Mesenchymal stem cell (in vitro differentiated cells and primary cell): ENCODE results near the gene TTC17.
"Not testable (repeated sequence)": the region's sequence is repeated elsewhere in the genome, so short reads cannot be mapped to it uniquely, and the experiment has no call there.

Source experiments
- DNase-seq: peaks from one replicate; pipeline ENCODE4 v3.0.0-alpha.2; 2013
- H2AFZ ChIP-seq: one replicate; pipeline ENCODE4 v1.6.1; 2013; ENCODE audit warnings: low read depth, mild to moderate bottlenecking, control low read depth, inconsistent platforms, low read length, moderate library complexity
- H2AK5ac ChIP-seq: 2 replicates; pipeline ENCODE4 v1.6.1; 2013; ENCODE audit warnings: low read length, moderate library complexity, mild to moderate bottlenecking, inconsistent platforms; ENCODE audit not compliant: severe bottlenecking
- H2BK120ac ChIP-seq: one replicate; pipeline ENCODE4 v1.6.1; 2013; ENCODE audit warnings: low read depth, mild to moderate bottlenecking, inconsistent platforms, low read length, moderate library complexity
- H2BK12ac ChIP-seq, 2 experiments: one replicate each; pipeline ENCODE4 v1.6.1; 2013; ENCODE audit warnings: inconsistent platforms in 2 of 2, low read length in 2 of 2, mild to moderate bottlenecking in 2 of 2, moderate library complexity in 2 of 2, control low read depth in 1 of 2
- H2BK15ac ChIP-seq: one replicate; pipeline ENCODE4 v1.6.1; 2013; ENCODE audit warnings: mild to moderate bottlenecking, low read depth, inconsistent platforms; ENCODE audit not compliant: poor library complexity, severe bottlenecking
- H2BK5ac ChIP-seq: 2 replicates; pipeline ENCODE4 v1.6.1; 2013; ENCODE audit warnings: low read depth, mild to moderate bottlenecking, low read length, control low read depth, inconsistent platforms; ENCODE audit not compliant: poor library complexity, severe bottlenecking
- H3K14ac ChIP-seq, 2 experiments: one replicate each; pipeline ENCODE4 v1.6.1; 2013; ENCODE audit warnings: inconsistent platforms in 2 of 2, low read length in 2 of 2, control low read depth in 1 of 2, mild to moderate bottlenecking in 1 of 2, moderate library complexity in 1 of 2
- H3K18ac ChIP-seq, 2 experiments: one replicate each; pipeline ENCODE4 v1.6.1; 2013; ENCODE audit warnings: inconsistent platforms in 2 of 2, low read length in 2 of 2, control low read depth in 1 of 2, low read depth in 1 of 2, mild to moderate bottlenecking in 1 of 2
- H3K23ac ChIP-seq, 2 experiments: one replicate each; pipeline ENCODE4 v1.6.1; 2013; ENCODE audit warnings: inconsistent platforms in 2 of 2, low read length in 2 of 2, mild to moderate bottlenecking in 2 of 2, moderate library complexity in 2 of 2, control low read depth in 1 of 2
- H3K27ac ChIP-seq: 2 replicates; pipeline ENCODE4 v1.5.1; 2013; ENCODE audit warnings: mild to moderate bottlenecking, moderate library complexity, low read length, control low read depth, inconsistent platforms; ENCODE audit not compliant: poor library complexity, severe bottlenecking
- H3K27me3 ChIP-seq, 2 experiments: 2 replicates each; pipeline versions ENCODE4 v1.6.1 to v1.7.0; 2013; ENCODE audit warnings: low read length in 2 of 2, mild to moderate bottlenecking in 2 of 2, moderate library complexity in 2 of 2, control low read depth in 1 of 2, inconsistent platforms in 1 of 2; ENCODE audit not compliant: control insufficient read depth in 1 of 2, insufficient read depth in 1 of 2
- H3K36me3 ChIP-seq, 2 experiments: 2 replicates each; pipeline versions ENCODE4 v1.6.1 to v1.7.0; 2013; ENCODE audit warnings: low read length in 2 of 2, control low read depth in 1 of 2, inconsistent platforms in 1 of 2, low read depth in 1 of 2, mild to moderate bottlenecking in 1 of 2; ENCODE audit not compliant: insufficient read depth in 2 of 2, control insufficient read depth in 1 of 2
- H3K4ac ChIP-seq, 2 experiments: one replicate each; pipeline ENCODE4 v1.6.1; 2013; ENCODE audit warnings: inconsistent platforms in 2 of 2, low read length in 2 of 2, mild to moderate bottlenecking in 2 of 2, moderate library complexity in 2 of 2, control low read depth in 1 of 2, low read depth in 1 of 2
- H3K4me1 ChIP-seq: 2 replicates; pipeline ENCODE4 v1.6.1; 2013; ENCODE audit warnings: low read depth, low read length, control low read depth; ENCODE audit not compliant: control insufficient read depth, insufficient read depth
- H3K4me2 ChIP-seq: 2 replicates; pipeline ENCODE4 v1.6.1; 2013; ENCODE audit warnings: low read length, mild to moderate bottlenecking, inconsistent platforms; ENCODE audit not compliant: poor library complexity, severe bottlenecking
- H3K4me3 ChIP-seq, 2 experiments: 2 replicates each; pipeline versions ENCODE4 v1.5.1 to v1.7.0; 2013; ENCODE audit warnings: low read length in 2 of 2, mild to moderate bottlenecking in 2 of 2, control low read depth in 1 of 2, low read depth in 1 of 2; ENCODE audit not compliant: insufficient read depth in 1 of 2
- H3K79me1 ChIP-seq: replicated peaks from 2 replicates; pipeline ENCODE4 v1.6.1; 2013; ENCODE audit warnings: mild to moderate bottlenecking, control low read depth, low read length, inconsistent platforms; ENCODE audit not compliant: poor library complexity, severe bottlenecking
- H3K9ac ChIP-seq: 2 replicates; pipeline ENCODE4 v1.7.0; 2013; ENCODE audit warnings: mild to moderate bottlenecking, low read length, moderate library complexity
- H3K9me3 ChIP-seq: 2 replicates; pipeline ENCODE4 v1.7.0; 2013; ENCODE audit warnings: mild to moderate bottlenecking, low read length; ENCODE audit not compliant: control insufficient read depth
- H4K8ac ChIP-seq: one replicate; pipeline ENCODE4 v1.6.1; 2013; ENCODE audit warnings: inconsistent platforms, mild to moderate bottlenecking, low read length, moderate library complexity
- H4K91ac ChIP-seq: one replicate; pipeline ENCODE4 v1.6.1; 2013; ENCODE audit warnings: mild to moderate bottlenecking, low read length, inconsistent platforms
- WGBS: methylation state at CpG from one replicate; pipeline ENCODE4 v1.1.7; 2013; ENCODE audit warnings: mixed read lengths; 5-methylcytosine and 5-hydroxymethylcytosine counted together

The TTC17 gene

DNA sequence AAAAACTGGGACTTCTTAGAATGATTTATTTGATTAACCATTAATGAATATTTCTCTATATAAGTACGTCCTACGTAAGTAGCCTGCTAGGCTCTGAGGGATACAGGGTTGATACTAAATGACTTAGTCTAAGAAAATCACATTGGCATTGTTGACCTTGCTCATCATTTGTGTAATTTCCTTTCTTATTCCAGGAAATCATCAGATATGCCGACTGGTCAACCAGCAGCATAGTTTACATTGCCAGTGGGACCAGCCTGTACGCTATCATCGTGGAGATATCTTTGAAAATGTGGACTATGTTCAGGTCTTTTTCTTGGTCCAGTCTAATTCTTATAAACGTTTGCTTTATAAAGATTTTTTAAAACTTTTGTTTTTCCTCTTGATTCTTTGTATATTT, 42.5 kb downstream of the TTC17 start:
- no peaks in the 10 kb centered on the region for H3K9me3 ChIP-seq
- no peak overlapping the region for H3K4me2 ChIP-seq
- no peak overlapping the region for H3K4ac ChIP-seq
- no peak overlapping the region for H3K27ac ChIP-seq
- no peak overlapping the region for H2BK15ac ChIP-seq
- H3K18ac ChIP-seq = no peak overlapping the region
- peaks cover 3% of the 10 kb centered on the region for H3K79me1 ChIP-seq
- H3K4me3 ChIP-seq = no peak overlapping the region
- no peak overlapping the region for H3K9ac ChIP-seq
- no peak overlapping the region for H4K8ac ChIP-seq
- no peak overlapping the region for H2BK5ac ChIP-seq
- H3K14ac ChIP-seq = no peak overlapping the region
- no peak for DNase-seq
- peaks cover 8 to 98% of the 10 kb centered on the region in 2 experiments for H3K36me3 ChIP-seq
- H3K23ac ChIP-seq = no peak overlapping the region
- H2BK120ac ChIP-seq = no peak overlapping the region
- no peak overlapping the region for H2AK5ac ChIP-seq
- H2BK12ac ChIP-seq = no peak overlapping the region
- WGBS = 96% methylated on average over 5 of the region's 6 CpGs
- no peak overlapping the region for H4K91ac ChIP-seq
- H3K4me1 ChIP-seq = peaks cover 3% of the 10 kb centered on the region
- H3K27me3 ChIP-seq = no peaks in the 10 kb centered on the region
- H2AFZ ChIP-seq = no peak overlapping the region

DNA sequence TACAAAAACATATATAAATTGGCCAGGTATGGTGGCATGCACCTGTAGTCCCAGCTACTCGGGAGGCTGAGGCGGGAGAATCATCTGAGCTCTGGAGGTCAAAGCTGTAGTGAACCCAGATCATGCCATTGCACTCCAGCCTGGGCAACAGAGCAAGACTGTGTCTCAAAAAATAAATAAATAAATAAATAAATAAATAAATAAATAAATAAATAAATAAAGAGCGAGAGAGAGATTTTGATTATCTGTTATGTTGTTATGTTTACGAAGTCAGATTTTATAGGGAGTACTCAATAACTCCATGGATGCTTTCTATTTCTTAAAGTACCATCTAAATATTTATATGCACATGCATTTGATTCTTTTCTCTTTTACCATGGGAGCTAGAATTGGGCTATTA, 43.1 kb downstream of the TTC17 start:
- not testable (repeated sequence) for H3K4me1 ChIP-seq, H4K8ac ChIP-seq, H3K23ac ChIP-seq, H3K4me2 ChIP-seq, H2BK120ac ChIP-seq, H3K4ac ChIP-seq, H3K9ac ChIP-seq, H3K27ac ChIP-seq, H3K4me3 ChIP-seq, H3K18ac ChIP-seq, H2AFZ ChIP-seq, H3K27me3 ChIP-seq, H2BK5ac ChIP-seq, DNase-seq, H2BK12ac ChIP-seq, H4K91ac ChIP-seq, H3K14ac ChIP-seq, H2AK5ac ChIP-seq, H3K9me3 ChIP-seq, H2BK15ac ChIP-seq, H3K79me1 ChIP-seq
- 97% methylated on average over 2 of the region's 4 CpGs for WGBS
- H3K36me3 ChIP-seq = peaks cover 8 to 98% of the 10 kb centered on the region in 2 experiments

DNA sequence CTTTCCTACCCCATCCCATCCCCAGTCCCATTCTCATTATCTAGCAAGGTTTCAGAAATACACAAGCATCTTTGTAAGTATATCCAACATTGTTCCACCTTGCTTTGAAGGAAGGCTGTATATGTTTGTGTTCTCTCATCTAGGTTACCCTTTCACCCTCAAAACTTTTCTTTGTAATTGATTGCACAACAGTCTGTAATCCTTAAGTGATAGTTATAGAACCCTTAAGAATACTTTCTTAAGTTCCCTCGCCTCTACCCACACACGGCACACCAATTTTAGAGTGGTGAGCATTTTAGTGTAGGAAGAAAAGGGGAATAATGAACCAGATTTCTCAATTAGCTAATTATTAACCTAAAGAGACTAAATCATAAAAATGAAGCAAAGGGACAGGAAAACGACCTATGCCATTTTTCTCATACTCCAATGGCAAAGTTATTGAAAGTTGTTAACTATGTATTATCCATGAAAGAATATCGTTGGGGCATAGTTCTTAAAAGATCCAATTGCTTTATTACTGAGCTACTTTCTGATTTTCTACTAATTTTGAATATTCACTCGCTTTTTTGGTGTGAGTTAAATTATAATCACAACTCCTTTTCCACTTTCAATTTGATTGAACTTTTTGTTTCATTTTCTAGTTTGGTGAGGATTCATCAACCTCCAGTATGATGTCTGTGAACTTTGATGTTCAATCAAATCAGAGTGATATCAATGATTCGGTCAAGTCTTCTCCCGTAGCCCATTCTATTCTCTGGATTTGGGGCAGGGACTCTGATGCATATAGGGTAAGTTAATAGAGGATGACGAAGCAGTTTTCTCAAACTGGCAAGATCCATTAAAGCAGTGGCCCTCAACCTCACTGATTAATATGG, 44.9 kb downstream of the TTC17 start:
- H2AK5ac ChIP-seq = no peak overlapping the region

DNA sequence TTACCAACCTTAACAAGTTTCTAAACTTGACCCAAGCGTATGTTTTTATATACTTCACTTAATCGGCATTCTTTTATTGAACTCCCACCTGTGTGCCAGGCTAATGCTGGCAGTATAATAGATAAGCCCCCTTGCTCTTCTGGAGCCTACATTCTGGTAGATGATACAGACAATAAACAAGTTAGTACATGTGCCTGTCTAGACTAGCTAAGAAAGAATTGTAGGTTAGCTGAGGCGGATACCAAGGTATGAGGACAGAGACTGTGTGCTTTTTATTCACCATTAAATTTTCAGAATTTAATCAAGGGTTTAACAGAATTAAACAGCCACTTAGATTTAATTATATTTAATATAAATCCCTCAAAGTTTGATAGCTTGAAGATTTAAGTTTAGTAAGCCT, 45.7 kb downstream of the TTC17 start:
- no peak for DNase-seq
- H3K27ac ChIP-seq = no peak overlapping the region
- no peak overlapping the region for H3K14ac ChIP-seq
- no peak overlapping the region for H3K23ac ChIP-seq
- no peak overlapping the region for H2BK120ac ChIP-seq
- H3K9ac ChIP-seq = no peak overlapping the region
- no peak overlapping the region for H3K18ac ChIP-seq
- H4K8ac ChIP-seq = no peak overlapping the region
- H3K9me3 ChIP-seq = no peaks in the 10 kb centered on the region
- H3K36me3 ChIP-seq = peaks cover 7 to 98% of the 10 kb centered on the region in 2 experiments
- H3K4ac ChIP-seq = no peak overlapping the region
- no peak overlapping the region for H2AFZ ChIP-seq
- no peak overlapping the region for H2BK12ac ChIP-seq
- H3K79me1 ChIP-seq = peaks cover 3% of the 10 kb centered on the region
- no peak overlapping the region for H2AK5ac ChIP-seq
- WGBS = no CpG with 5 or more reads among the region's 3 CpGs
- H2BK15ac ChIP-seq = no peak overlapping the region
- H4K91ac ChIP-seq = no peak overlapping the region
- no peak overlapping the region for H3K4me3 ChIP-seq
- H2BK5ac ChIP-seq = no peak overlapping the region
- H3K4me1 ChIP-seq = peaks cover under 1% of the 10 kb centered on the region
- H3K4me2 ChIP-seq = no peak overlapping the region
- no peaks in the 10 kb centered on the region for H3K27me3 ChIP-seq

More for the DNA sequence above, 44.9 kb downstream of the TTC17 start:
- no peaks in the 10 kb centered on the region for H3K27me3 ChIP-seq
- no peaks in the 10 kb centered on the region for H3K9me3 ChIP-seq
- H2BK12ac ChIP-seq = no peak overlapping the region
- H3K27ac ChIP-seq = no peak overlapping the region
- H3K9ac ChIP-seq = no peak overlapping the region
- no peak overlapping the region for H2AFZ ChIP-seq
- H4K8ac ChIP-seq = no peak overlapping the region
- no peak for DNase-seq
- H2BK15ac ChIP-seq = no peak overlapping the region
- H2BK120ac ChIP-seq = no peak overlapping the region
- H3K4ac ChIP-seq = no peak overlapping the region
- H3K14ac ChIP-seq = no peak overlapping the region
- H2BK5ac ChIP-seq = no peak overlapping the region
- peaks cover 7 to 98% of the 10 kb centered on the region in 2 experiments for H3K36me3 ChIP-seq
- H3K23ac ChIP-seq = no peak overlapping the region
- H3K18ac ChIP-seq = no peak overlapping the region
- no peak overlapping the region for H3K4me2 ChIP-seq
- peaks cover 2% of the 10 kb centered on the region for H3K79me1 ChIP-seq
- H3K4me1 ChIP-seq = peaks cover 3% of the 10 kb centered on the region
- 100% methylated on average over 3 of the region's 8 CpGs for WGBS
- H4K91ac ChIP-seq = no peak overlapping the region
- no peak overlapping the region for H3K4me3 ChIP-seq
